ENCODE measurements around the gene MUTYH. TPM values are rescaled to one million over a fixed set of nuclear protein-coding genes. Genes with fewer than 3 reads are reported as not detected.

MUTYH gene
- total RNA-seq, 1 donor from 2014 or later: 6.6 TPM

- H3K27me3 ChIP-seq (ENCODE audit: insufficient read depth, low read length): no peaks in the 10 kb centered on the region
- peak overlapping the region; percentile 76 for H3K9ac ChIP-seq (ENCODE audit: low read length)
- DNase-seq (ENCODE audit: low read depth) (no peak), FAIRE-seq (no peak)
- H3K4me1 ChIP-seq (ENCODE audit: insufficient read depth, low read length): peaks cover 10% of the 10 kb centered on the region
- H3K27ac ChIP-seq (ENCODE audit: low read depth, low read length): peak overlapping the region; percentile 61
- no peaks in the 10 kb centered on the region for H3K79me2 ChIP-seq (ENCODE audit: insufficient read depth, low read length)
- H2AFZ ChIP-seq (ENCODE audit: low read depth, low read length): peak overlapping the region; percentile 53
- peak overlapping the region; percentile 0 for H3K27ac Mint-ChIP-seq (ENCODE audit: unreplicated experiment)
- no peaks in the 10 kb centered on the region for H3K36me3 Mint-ChIP-seq (ENCODE audit: low read depth, unreplicated experiment)
- H3K9me3 Mint-ChIP-seq (ENCODE audit: unreplicated experiment): no peaks in the 10 kb centered on the region
- H3K4me3 Mint-ChIP-seq (ENCODE audit: unreplicated experiment): peak overlapping the region; percentile 85
- H3K36me3 ChIP-seq (ENCODE audit: insufficient read depth, low read length): no peaks in the 10 kb centered on the region
- H3K4me1 Mint-ChIP-seq (ENCODE audit: low read depth, unreplicated experiment): peaks cover 4% of the 10 kb centered on the region
- H4K20me1 ChIP-seq (ENCODE audit: insufficient read depth, low read length): no peaks in the 10 kb centered on the region
- no peaks in the 10 kb centered on the region for H3K27me3 Mint-ChIP-seq (ENCODE audit: low read depth, unreplicated experiment)
- H3K4me3 ChIP-seq (ENCODE audit: insufficient read depth, low read depth, low read length): peak overlapping the region; percentile 50
- H3K9me3 ChIP-seq (ENCODE audit: insufficient read depth, low read depth, low read length): no peaks in the 10 kb centered on the region
- TF ChIP-seq CTCF (IDR thresholded peaks at IDR 0.05; ENCODE audit: insufficient read depth, low read depth, low read length) (no peak), EZH2 (IDR thresholded peaks at IDR 0.05; ENCODE audit: insufficient read depth, low read length) (no peak)
- peak overlapping the region; percentile 78 for H3K4me2 ChIP-seq (ENCODE audit: low read length)
Measured at GRCh38 chr1:45302505-45303150, 37.6 kb downstream of the MUTYH start.

DNA sequence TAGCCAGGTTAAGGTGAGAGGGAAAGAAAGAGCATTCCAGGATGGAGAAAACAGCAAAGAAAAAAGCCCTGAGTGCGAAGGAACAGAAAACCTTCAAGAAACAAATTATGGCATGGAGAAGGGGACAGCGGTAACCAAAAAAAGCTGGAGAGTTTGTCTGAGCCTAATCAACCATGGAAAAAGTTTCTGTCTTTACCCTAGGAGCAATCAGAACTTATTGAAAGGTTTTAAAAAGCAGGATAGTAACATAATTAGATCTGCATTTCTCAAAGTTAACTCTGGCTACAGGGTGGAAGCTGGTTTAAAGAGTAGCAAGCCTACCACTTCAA, 39.6 kb downstream of the MUTYH start:
- no peak overlapping the region for H3K9ac ChIP-seq (ENCODE audit: low read length)
- no peaks in the 10 kb centered on the region for H3K36me3 ChIP-seq (ENCODE audit: insufficient read depth, low read length)
- no peak overlapping the region for H3K27ac Mint-ChIP-seq (ENCODE audit: unreplicated experiment)
- H3K36me3 Mint-ChIP-seq (ENCODE audit: low read depth, unreplicated experiment): no peaks in the 10 kb centered on the region
- no peak overlapping the region for H2AFZ ChIP-seq (ENCODE audit: low read depth, low read length)
- DNase-seq (ENCODE audit: low read depth) (no peak), FAIRE-seq (no peak)
- H3K4me3 Mint-ChIP-seq (ENCODE audit: unreplicated experiment): no peak overlapping the region
- H3K4me3 ChIP-seq (ENCODE audit: insufficient read depth, low read depth, low read length): no peak overlapping the region
- no peaks in the 10 kb centered on the region for H3K27me3 ChIP-seq (ENCODE audit: insufficient read depth, low read length)
- no peaks in the 10 kb centered on the region for H3K9me3 Mint-ChIP-seq (ENCODE audit: unreplicated experiment)
- H3K4me2 ChIP-seq (ENCODE audit: low read length): no peak overlapping the region
- TF ChIP-seq EZH2 (IDR thresholded peaks at IDR 0.05; ENCODE audit: insufficient read depth, low read length): no peak
- no peak for TF ChIP-seq CTCF (IDR thresholded peaks at IDR 0.05; ENCODE audit: insufficient read depth, low read depth, low read length)
- no peaks in the 10 kb centered on the region for H3K9me3 ChIP-seq (ENCODE audit: insufficient read depth, low read depth, low read length)
- H4K20me1 ChIP-seq (ENCODE audit: insufficient read depth, low read length): no peaks in the 10 kb centered on the region
- no peaks in the 10 kb centered on the region for H3K4me1 Mint-ChIP-seq (ENCODE audit: low read depth, unreplicated experiment)
- no peaks in the 10 kb centered on the region for H3K79me2 ChIP-seq (ENCODE audit: insufficient read depth, low read length)
- no peak overlapping the region for H3K27ac ChIP-seq (ENCODE audit: low read depth, low read length)
- peaks cover 5% of the 10 kb centered on the region for H3K27me3 Mint-ChIP-seq (ENCODE audit: low read depth, unreplicated experiment)
- H3K4me1 ChIP-seq (ENCODE audit: insufficient read depth, low read length): peaks cover 10% of the 10 kb centered on the region

DNA sequence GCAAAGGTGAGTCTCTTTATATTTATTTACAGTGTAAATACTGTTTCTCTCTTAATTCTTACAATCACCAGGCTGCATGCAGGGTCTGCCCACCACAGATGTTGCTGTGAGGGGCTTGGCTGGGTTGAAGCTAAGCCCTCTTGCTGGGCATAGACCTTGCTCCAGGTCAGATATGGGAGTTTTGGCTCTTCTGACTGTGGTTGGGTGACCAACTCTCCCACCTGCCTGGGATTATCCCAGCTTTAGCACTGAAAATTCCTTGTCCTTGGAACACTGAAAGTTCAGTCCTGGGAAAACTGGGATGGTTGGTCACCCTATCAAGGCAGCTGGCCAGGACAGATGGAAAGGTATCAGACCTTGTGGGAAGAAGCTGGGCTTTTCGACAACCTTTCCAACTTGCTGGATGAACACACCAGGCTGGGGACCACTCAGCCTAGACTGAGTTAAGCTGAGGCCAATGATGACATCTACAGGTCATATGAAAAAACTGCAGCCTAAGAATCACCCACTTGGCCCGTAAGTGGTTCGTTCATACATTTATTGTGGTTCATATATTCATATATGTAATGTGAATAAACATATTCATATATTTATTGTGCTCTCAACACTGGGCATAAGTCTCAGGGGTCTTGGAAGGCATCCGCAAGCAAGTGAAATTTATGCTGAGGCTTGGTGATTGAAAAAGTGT, 40.1 kb downstream of the MUTYH start:
- H3K4me1 Mint-ChIP-seq (ENCODE audit: low read depth, unreplicated experiment): no peaks in the 10 kb centered on the region
- H3K79me2 ChIP-seq (ENCODE audit: insufficient read depth, low read length): no peaks in the 10 kb centered on the region
- no peak overlapping the region for H3K9ac ChIP-seq (ENCODE audit: low read length)
- peak; percentile 49 for DNase-seq (ENCODE audit: low read depth)
- FAIRE-seq: peak; percentile 32
- no peaks in the 10 kb centered on the region for H3K9me3 Mint-ChIP-seq (ENCODE audit: unreplicated experiment)
- no peak overlapping the region for H3K4me3 Mint-ChIP-seq (ENCODE audit: unreplicated experiment)
- no peaks in the 10 kb centered on the region for H3K27me3 ChIP-seq (ENCODE audit: insufficient read depth, low read length)
- peaks cover 10% of the 10 kb centered on the region for H3K4me1 ChIP-seq (ENCODE audit: insufficient read depth, low read length)
- no peaks in the 10 kb centered on the region for H3K36me3 Mint-ChIP-seq (ENCODE audit: low read depth, unreplicated experiment)
- no peak overlapping the region for H2AFZ ChIP-seq (ENCODE audit: low read depth, low read length)
- H3K4me3 ChIP-seq (ENCODE audit: insufficient read depth, low read depth, low read length): no peak overlapping the region
- no peaks in the 10 kb centered on the region for H3K36me3 ChIP-seq (ENCODE audit: insufficient read depth, low read length)
- no peak overlapping the region for H3K27ac Mint-ChIP-seq (ENCODE audit: unreplicated experiment)
- H4K20me1 ChIP-seq (ENCODE audit: insufficient read depth, low read length): no peaks in the 10 kb centered on the region
- no peak overlapping the region for H3K27ac ChIP-seq (ENCODE audit: low read depth, low read length)
- H3K27me3 Mint-ChIP-seq (ENCODE audit: low read depth, unreplicated experiment): peaks cover 5% of the 10 kb centered on the region
- no peaks in the 10 kb centered on the region for H3K9me3 ChIP-seq (ENCODE audit: insufficient read depth, low read depth, low read length)
- TF ChIP-seq EZH2 (IDR thresholded peaks at IDR 0.05; ENCODE audit: insufficient read depth, low read length) (no peak), CTCF (IDR thresholded peaks at IDR 0.05; ENCODE audit: insufficient read depth, low read depth, low read length) (peak; percentile 84)
- H3K4me2 ChIP-seq (ENCODE audit: low read length): no peak overlapping the region
